ENCODE data around the gene THSD4. TPM values are rescaled to one million over a fixed set of nuclear protein-coding genes. Genes with fewer than 3 reads are reported as not detected.

THSD4 gene
- total RNA-seq, 1 experiment from 2014 or later = 29.0 TPM

GRCh38 chr15:71812966-71813722 is 697.9 kb downstream of the THSD4 start:
- H3K36me3 ChIP-seq (ENCODE audit: low read depth, low read length) = no peaks in the 10 kb centered on the region
- H3K9me3 ChIP-seq (ENCODE audit: low read length) = no peaks in the 10 kb centered on the region
- H3K4me2 ChIP-seq (ENCODE audit: low read length) = no peak overlapping the region
- POLR2A ChIA-PET (ENCODE audit: unreplicated experiment) = no interaction called here
- no peak overlapping the region for H3K4me3 ChIP-seq (ENCODE audit: low read length)
- H3F3A ChIP-seq (ENCODE audit: low read length, unreplicated experiment) = no peaks in the 10 kb centered on the region
- no peaks in the 10 kb centered on the region for H3K79me2 ChIP-seq (ENCODE audit: low read length)
- no peaks in the 10 kb centered on the region for H3K9me2 ChIP-seq (replicated peaks; ENCODE audit: low read length)
- no peaks in the 10 kb centered on the region for H3K27me3 ChIP-seq (ENCODE audit: low read length)
- BruUV-seq (replicated peaks) = no TSS peak
- no peak overlapping the region for H3K27ac ChIP-seq (ENCODE audit: low read length)
- H3K9ac ChIP-seq (ENCODE audit: low read length) = no peak overlapping the region
- intact Hi-C loops (cut with micrococcal nuclease) = no loop called here
- no peaks in the 10 kb centered on the region for H3K4me1 ChIP-seq (ENCODE audit: insufficient read depth, low read length)
- no peaks in the 10 kb centered on the region for H4K20me1 ChIP-seq (ENCODE audit: low read length)
- DNase-seq = no peak
- CTCF ChIA-PET = no interaction called here
- ATAC-seq = no peak
- no peak for TF ChIP-seq EZH2phosphoT487 (IDR thresholded peaks at IDR 0.05; ENCODE audit: borderline replicate concordance, low read length)
- no peak for TF ChIP-seq EZH2 (IDR thresholded peaks at IDR 0.05; ENCODE audit: low read length, unreplicated experiment)
- TF ChIP-seq CTCF (conservative IDR thresholded peaks at IDR 0.05; ENCODE audit: low read depth, low read length) = no peak
- H2AFZ ChIP-seq (ENCODE audit: low read length) = no peak overlapping the region

GRCh38 chr15:71813723-71814470 is 698.6 kb downstream of the THSD4 start:
- Histone ChIP-seq H3K27ac (ENCODE audit: low read length) (no peak overlapping the region), H3K4me2 (ENCODE audit: low read length) (no peak overlapping the region), H4K20me1 (ENCODE audit: low read length) (no peaks in the 10 kb centered on the region), H3K4me1 (ENCODE audit: insufficient read depth, low read length) (no peaks in the 10 kb centered on the region), H3K27me3 (ENCODE audit: low read length) (no peaks in the 10 kb centered on the region), H3K36me3 (ENCODE audit: low read depth, low read length) (no peaks in the 10 kb centered on the region), H3K79me2 (ENCODE audit: low read length) (no peaks in the 10 kb centered on the region), H3K9me3 (ENCODE audit: low read length) (no peaks in the 10 kb centered on the region), H3K9ac (ENCODE audit: low read length) (no peak overlapping the region), H2AFZ (ENCODE audit: low read length) (no peak overlapping the region), H3K4me3 (ENCODE audit: low read length) (no peak overlapping the region), H3F3A (ENCODE audit: low read length, unreplicated experiment) (no peaks in the 10 kb centered on the region), H3K9me2 (replicated peaks; ENCODE audit: low read length) (no peaks in the 10 kb centered on the region)
- CTCF ChIA-PET = no interaction called here
- ATAC-seq = no peak
- intact Hi-C loops (cut with micrococcal nuclease) = no loop called here
- POLR2A ChIA-PET (ENCODE audit: unreplicated experiment) = no interaction called here
- no peak for DNase-seq
- BruUV-seq (replicated peaks) = no TSS peak
- TF ChIP-seq EZH2 (IDR thresholded peaks at IDR 0.05; ENCODE audit: low read length, unreplicated experiment) (no peak), EZH2phosphoT487 (IDR thresholded peaks at IDR 0.05; ENCODE audit: borderline replicate concordance, low read length) (no peak), CTCF (conservative IDR thresholded peaks at IDR 0.05; ENCODE audit: low read depth, low read length) (no peak)

GRCh38 chr15:71815301-71815700 is 700.0 kb downstream of the THSD4 start:
- no peaks in the 10 kb centered on the region for H3K4me1 ChIP-seq (ENCODE audit: insufficient read depth, low read length)
- no peaks in the 10 kb centered on the region for H3K36me3 ChIP-seq (ENCODE audit: low read depth, low read length)
- no peak overlapping the region for H3K27ac ChIP-seq (ENCODE audit: low read length)
- H3K79me2 ChIP-seq (ENCODE audit: low read length) = no peaks in the 10 kb centered on the region
- H3K9me2 ChIP-seq (replicated peaks; ENCODE audit: low read length) = no peaks in the 10 kb centered on the region
- ATAC-seq (no peak), DNase-seq (no peak)
- H4K20me1 ChIP-seq (ENCODE audit: low read length) = no peaks in the 10 kb centered on the region
- ChIA-PET POLR2A (ENCODE audit: unreplicated experiment) (no interaction called here), CTCF (no interaction called here)
- intact Hi-C loops (cut with micrococcal nuclease) = no loop called here
- no peaks in the 10 kb centered on the region for H3K27me3 ChIP-seq (ENCODE audit: low read length)
- no peak overlapping the region for H2AFZ ChIP-seq (ENCODE audit: low read length)
- H3K4me2 ChIP-seq (ENCODE audit: low read length) = no peak overlapping the region
- TF ChIP-seq EZH2phosphoT487 (IDR thresholded peaks at IDR 0.05; ENCODE audit: borderline replicate concordance, low read length) (no peak), CTCF (conservative IDR thresholded peaks at IDR 0.05; ENCODE audit: low read depth, low read length) (no peak), EZH2 (IDR thresholded peaks at IDR 0.05; ENCODE audit: low read length, unreplicated experiment) (no peak)
- H3K9ac ChIP-seq (ENCODE audit: low read length) = no peak overlapping the region
- H3F3A ChIP-seq (ENCODE audit: low read length, unreplicated experiment) = no peaks in the 10 kb centered on the region
- no TSS peak for BruUV-seq (replicated peaks)
- H3K9me3 ChIP-seq (ENCODE audit: low read length) = no peaks in the 10 kb centered on the region
- H3K4me3 ChIP-seq (ENCODE audit: low read length) = no peak overlapping the region
